T-cell (primary cell): Measurements from ENCODE around the gene STAT4. TPM values are rescaled to one million over a fixed set of nuclear protein-coding genes. Genes with fewer than 3 reads are reported as not detected.

Experiments used
- ATAC-seq, 4 experiments: fragments of 200-7000 bp in 3 of 4; fragments of 150-1000 bp in 1 of 4; cut with Tn5 transposase; replicated peaks in 1 of 4; 1 replicate in 3 of 4; 2 replicates in 1 of 4; pipeline ENCODE4 v1.10.0; 2021; ENCODE audit warnings: moderate library complexity in 3 of 4, mild to moderate bottlenecking in 2 of 4, moderate number of reproducible peaks in 1 of 4
- CTCF ChIA-PET, 2 donors: fragments of 300-600 bp; sonication (Branson Sonifier 250); formaldehyde crosslinking; loops; one replicate each; lab custom pipeline; 2022; ENCODE audit warnings: antibody characterized with exemption in 2 of 2; lab: Charles Lee
- POLR2A ChIA-PET, 2 donors: fragments of 300-600 bp; sonication (Branson Sonifier 250); formaldehyde crosslinking; loops; one replicate each; lab custom pipeline; 2022; ENCODE audit warnings: antibody characterized with exemption in 2 of 2; lab: Charles Lee
- DNase-seq, 35 experiments: peaks; one replicate each; pipeline versions ENCODE4 v3.0.0 to v3.0.0-alpha.2; 2013 to 2023
- H3K27ac ChIP-seq: one replicate; pipeline ENCODE4 v1.5.1; 2013; ENCODE audit warnings: low read length
- H3K27me3 ChIP-seq, 2 experiments: replicated peaks in 1 of 2; 1 replicate in 1 of 2; 2 replicates in 1 of 2; pipeline versions ENCODE4 v1.6.1 to v1.7.0; 2013; ENCODE audit warnings: low read length in 1 of 2, mixed read lengths in 1 of 2; ENCODE audit not compliant: control insufficient read depth in 2 of 2, insufficient read depth in 2 of 2; ENCODE audit errors: extremely low read depth in 1 of 2
- H3K36me3 ChIP-seq, 2 donors: 1 replicate in 1 of 2; 2 replicates in 1 of 2; pipeline versions ENCODE4 v1.6.1 to v1.7.0; 2013; ENCODE audit warnings: low read length in 1 of 2; ENCODE audit not compliant: control insufficient read depth in 2 of 2, insufficient read depth in 1 of 2; ENCODE audit errors: extremely low read depth in 1 of 2
- H3K4me1 ChIP-seq, 2 experiments: 1 replicate in 1 of 2; 2 replicates in 1 of 2; pipeline versions ENCODE4 v1.6.1 to v1.7.0; 2013; ENCODE audit warnings: low read length in 2 of 2, mixed read lengths in 1 of 2; ENCODE audit not compliant: insufficient read depth in 2 of 2, control insufficient read depth in 1 of 2; ENCODE audit errors: extremely low read depth in 1 of 2
- H3K4me3 ChIP-seq, 2 donors: 1 replicate in 1 of 2; 2 replicates in 1 of 2; pipeline versions ENCODE4 v1.5.1 to v1.7.0; 2013; ENCODE audit warnings: mild to moderate bottlenecking in 2 of 2, low read length in 1 of 2, moderate library complexity in 1 of 2; ENCODE audit not compliant: control insufficient read depth in 1 of 2; ENCODE audit errors: extremely low read depth in 1 of 2
- H3K9me3 ChIP-seq: 2 replicates; pipeline ENCODE4 v1.7.0; 2013
- H3K27ac Mint-ChIP-seq, 2 donors: one replicate each; pipeline ENCODE4 v1.8.0; 2020 to 2021; ENCODE audit warnings: mild to moderate bottlenecking in 2 of 2, mixed read lengths in 2 of 2
- H3K27me3 Mint-ChIP-seq, 2 donors: one replicate each; pipeline ENCODE4 v1.8.0; 2021 to 2022; ENCODE audit warnings: mixed read lengths in 2 of 2
- H3K36me3 Mint-ChIP-seq: one replicate; pipeline ENCODE4 v1.8.0; 2021; ENCODE audit warnings: mixed read lengths
- H3K4me1 Mint-ChIP-seq, 3 donors: one replicate each; pipeline ENCODE4 v1.8.0; 2020 to 2022; ENCODE audit warnings: mixed read lengths in 3 of 3, mild to moderate bottlenecking in 1 of 3
- H3K4me3 Mint-ChIP-seq, 3 donors: one replicate each; pipeline ENCODE4 v1.8.0; 2020 to 2022; ENCODE audit warnings: mild to moderate bottlenecking in 3 of 3, mixed read lengths in 3 of 3, moderate library complexity in 3 of 3
- H3K9me3 Mint-ChIP-seq, 3 donors: one replicate each; pipeline ENCODE4 v1.8.0; 2020 to 2022; ENCODE audit warnings: mixed read lengths in 3 of 3
- WGBS: methylation state at CpG from one replicate; pipeline ENCODE4 v1.1.5; 2013; ENCODE audit warnings: missing lambda C conversion rate; ENCODE audit not compliant: insufficient coverage; 5-methylcytosine and 5-hydroxymethylcytosine counted together
- total RNA-seq, 35 experiments: library from RNA in 6 of 35; stranded (reverse) in 6 of 35; fragments of 120-200 nt in 1 of 35; gene quantifications; one replicate each; pipeline versions ENCODE4 v1.2.1 to v1.2.4 and lab custom pipeline; 2013 to 2026

STAT4 gene
- total RNA-seq, 5 donors from 2014 or later (not counting 1 experiment from before 2014, with no cell fraction given): 79.5 to 141 (median 91.7) TPM

- POLR2A ChIA-PET: no interaction called here
- peak overlapping the region in 1 of 2 donors; percentile 25 for H3K27ac Mint-ChIP-seq
- CTCF ChIA-PET: no interaction called here
- ATAC-seq (no peak), DNase-seq (no peak)
- no peaks in the 10 kb centered on the region for H3K9me3 Mint-ChIP-seq
- peak overlapping the region; percentile 9 for H3K27ac ChIP-seq
- peaks cover 69 to 74% (median 70%) of the 10 kb centered on the region in 3 donors for H3K4me1 Mint-ChIP-seq
- H3K27me3 Mint-ChIP-seq: no peaks in the 10 kb centered on the region
- no peaks in the 10 kb centered on the region for H3K27me3 ChIP-seq
- no peaks in the 10 kb centered on the region for H3K9me3 ChIP-seq
- peaks cover 12 to 28% of the 10 kb centered on the region in 2 experiments for H3K4me1 ChIP-seq
- WGBS: 60% methylated on average over 1 of the region's 2 CpGs
- H3K36me3 ChIP-seq: peaks cover 0 to 30% of the 10 kb centered on the region in 2 donors
- H3K36me3 Mint-ChIP-seq: peaks cover 51% of the 10 kb centered on the region
- H3K4me3 Mint-ChIP-seq: no peak overlapping the region
- no peak overlapping the region for H3K4me3 ChIP-seq
These were observed 40.9 kb downstream of the STAT4 start for GRCh38 chr2:191109888-191110287.

GRCh38 chr2:191108331-191108730, 42.5 kb downstream of the STAT4 start:
- DNase-seq (no peak), ATAC-seq (no peak)
- peaks cover 54% of the 10 kb centered on the region for H3K36me3 Mint-ChIP-seq
- H3K9me3 Mint-ChIP-seq: no peaks in the 10 kb centered on the region
- H3K36me3 ChIP-seq: peaks cover 0 to 30% of the 10 kb centered on the region in 2 donors
- H3K4me1 ChIP-seq: peaks cover 3 to 23% of the 10 kb centered on the region in 2 experiments
- 60% methylated on average over 1 of the region's 4 CpGs for WGBS
- H3K27me3 Mint-ChIP-seq: no peaks in the 10 kb centered on the region
- peaks cover 62 to 68% (median 63%) of the 10 kb centered on the region in 3 donors for H3K4me1 Mint-ChIP-seq
- H3K4me3 ChIP-seq: no peak overlapping the region
- no peaks in the 10 kb centered on the region for H3K27me3 ChIP-seq
- H3K9me3 ChIP-seq: no peaks in the 10 kb centered on the region
- H3K27ac ChIP-seq: no peak overlapping the region
- ChIA-PET CTCF (interaction anchor here in 1 of 2 donors (0.7 kb wide), 1 partner anchor 729 kb away, joined by 3 read pairs; no protein-coding TSS in a partner anchor), POLR2A (interaction anchor here in 1 of 2 donors (0.6 kb wide), 1 partner anchor 8 kb away, joined by 4 read pairs; no protein-coding TSS in a partner anchor)
- H3K4me3 Mint-ChIP-seq: no peak overlapping the region
- no peak overlapping the region for H3K27ac Mint-ChIP-seq

GRCh38 chr2:191105082-191105481, 45.7 kb downstream of the STAT4 start:
- H3K27me3 ChIP-seq: no peaks in the 10 kb centered on the region
- CTCF ChIA-PET: no interaction called here
- 94% methylated on average over 3 of the region's 3 CpGs for WGBS
- ATAC-seq (no peak), DNase-seq (no peak)
- Mint-ChIP-seq H3K27ac (no peak overlapping the region), H3K4me1 (peaks cover 55 to 63% (median 59%) of the 10 kb centered on the region in 3 donors), H3K9me3 (no peaks in the 10 kb centered on the region), H3K27me3 (no peaks in the 10 kb centered on the region), H3K36me3 (peaks cover 50% of the 10 kb centered on the region), H3K4me3 (no peak overlapping the region)
- POLR2A ChIA-PET: interaction anchor here in 1 of 2 donors (1.2 kb wide), 1 partner anchor 571 kb away, joined by 3 read pairs; no protein-coding TSS in a partner anchor
- H3K9me3 ChIP-seq: no peaks in the 10 kb centered on the region
- H3K4me3 ChIP-seq: no peak overlapping the region
- H3K27ac ChIP-seq: no peak overlapping the region
- H3K36me3 ChIP-seq: peaks cover 0 to 17% of the 10 kb centered on the region in 2 donors
- peaks cover 0 to 8% of the 10 kb centered on the region in 2 experiments for H3K4me1 ChIP-seq

DNA sequence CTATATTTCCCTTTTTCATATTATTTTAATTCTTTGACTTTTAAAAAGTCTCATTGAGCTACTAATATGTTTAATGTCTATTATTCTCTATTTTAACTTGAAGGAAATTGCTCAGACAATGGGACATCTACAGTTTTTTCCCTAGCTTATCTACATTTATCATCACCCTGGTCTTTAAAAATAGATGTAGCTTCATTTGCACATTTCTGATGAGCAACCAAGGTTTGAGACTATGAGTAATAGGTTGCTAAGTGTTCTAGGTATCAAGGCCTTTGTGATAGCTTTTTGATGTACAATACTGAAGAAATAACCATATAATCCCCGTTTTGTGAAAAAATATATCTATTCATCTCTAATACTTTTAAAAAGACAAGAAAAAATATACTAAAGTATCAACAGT, 47.0 kb downstream of the STAT4 start:
- no peak overlapping the region for H3K27ac Mint-ChIP-seq

DNA sequence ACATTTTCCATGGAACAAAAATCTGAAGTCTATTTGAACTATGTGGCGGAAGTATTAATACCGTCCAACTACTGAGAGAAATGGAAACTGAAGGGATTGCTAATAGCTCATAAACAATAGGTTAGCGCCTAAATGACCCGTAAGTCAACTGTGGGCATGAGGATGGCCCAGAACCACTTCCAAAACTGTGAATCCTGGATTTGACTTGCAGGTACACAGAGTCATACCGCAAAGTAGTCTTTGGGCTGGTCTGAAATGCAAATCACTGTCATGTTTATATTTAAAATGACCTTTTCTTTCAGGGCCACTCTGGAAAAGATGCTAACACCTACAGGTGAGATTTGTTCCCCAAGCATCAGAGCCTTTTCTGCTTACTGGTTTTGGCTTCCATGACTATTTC, 50.6 kb downstream of the STAT4 start:
- H3K27me3 ChIP-seq: no peaks in the 10 kb centered on the region
- peaks cover 43 to 55% (median 49%) of the 10 kb centered on the region in 3 donors for H3K4me1 Mint-ChIP-seq
- no peaks in the 10 kb centered on the region for H3K27me3 Mint-ChIP-seq
- ChIA-PET POLR2A (interaction anchor here (0.6 to 1.0 kb wide), 3 partner anchors 8 to 35 kb away, joined by 3 to 9 read pairs (median 4); no protein-coding TSS in a partner anchor), CTCF (interaction anchor here (0.6 to 0.8 kb wide), 3 partner anchors 13 to 1508 kb away, joined by 3 read pairs; no protein-coding TSS in a partner anchor)
- no peaks in the 10 kb centered on the region for H3K36me3 ChIP-seq
- DNase-seq: no peak
- H3K9me3 ChIP-seq: no peaks in the 10 kb centered on the region
- H3K4me3 Mint-ChIP-seq: no peak overlapping the region
- ATAC-seq: no peak
- no peak overlapping the region for H3K4me3 ChIP-seq
- H3K9me3 Mint-ChIP-seq: peaks cover 0 to 2% (median 0%) of the 10 kb centered on the region in 3 donors
- WGBS: 49% methylated on average over 3 of the region's 5 CpGs
- H3K27ac Mint-ChIP-seq: no peak overlapping the region
- H3K27ac ChIP-seq: no peak overlapping the region
- no peaks in the 10 kb centered on the region for H3K4me1 ChIP-seq
- H3K36me3 Mint-ChIP-seq: peaks cover 37% of the 10 kb centered on the region

More for the DNA sequence above, 47.0 kb downstream of the STAT4 start:
- Mint-ChIP-seq H3K9me3 (peaks cover 0 to 2% (median 0%) of the 10 kb centered on the region in 3 donors), H3K4me3 (no peak overlapping the region), H3K36me3 (peaks cover 53% of the 10 kb centered on the region), H3K4me1 (peaks cover 42 to 50% (median 46%) of the 10 kb centered on the region in 3 donors), H3K27me3 (no peaks in the 10 kb centered on the region)
- DNase-seq (no peak), ATAC-seq (no peak)
- Histone ChIP-seq H3K27ac (no peak overlapping the region), H3K9me3 (no peaks in the 10 kb centered on the region), H3K4me3 (no peak overlapping the region), H3K4me1 (no peaks in the 10 kb centered on the region), H3K36me3 (peaks cover 0 to 17% of the 10 kb centered on the region in 2 donors), H3K27me3 (no peaks in the 10 kb centered on the region)
- WGBS: no CpG with 5 or more reads among the region's 1 CpG
- CTCF ChIA-PET: interaction anchor here (0.6 to 1.5 kb wide), 6 partner anchors 12 to 435 kb away, joined by 3 to 7 read pairs (median 3); no protein-coding TSS in a partner anchor
- POLR2A ChIA-PET: interaction anchor here (0.6 to 1.1 kb wide), 4 partner anchors 28 to 45 kb away, joined by 3 to 11 read pairs (median 4); no protein-coding TSS in a partner anchor

GRCh38 chr2:191087311-191087710, 63.5 kb downstream of the STAT4 start:
- peaks cover 0 to 11% of the 10 kb centered on the region in 2 donors for H3K36me3 ChIP-seq
- ATAC-seq (no peak), DNase-seq (no peak)
- H3K27me3 Mint-ChIP-seq: no peaks in the 10 kb centered on the region
- no CpG with 5 or more reads among the region's 2 CpGs for WGBS
- H3K4me3 Mint-ChIP-seq: no peak overlapping the region
- peaks cover 29 to 47% (median 39%) of the 10 kb centered on the region in 3 donors for H3K4me1 Mint-ChIP-seq
- no peaks in the 10 kb centered on the region for H3K27me3 ChIP-seq
- H3K9me3 ChIP-seq: no peaks in the 10 kb centered on the region
- peak overlapping the region; percentile 36 to 64 for H3K27ac Mint-ChIP-seq
- H3K4me1 ChIP-seq: no peaks in the 10 kb centered on the region
- no peak overlapping the region for H3K4me3 ChIP-seq
- ChIA-PET CTCF (no interaction called here), POLR2A (interaction anchor here in 1 of 2 donors (0.6 to 1.0 kb wide), 3 partner anchors 11 to 29 kb away, joined by 3 to 6 read pairs (median 3); no protein-coding TSS in a partner anchor)
- no peak overlapping the region for H3K27ac ChIP-seq
- H3K36me3 Mint-ChIP-seq: peaks cover 54% of the 10 kb centered on the region
- H3K9me3 Mint-ChIP-seq: peaks cover 0 to 21% (median 6%) of the 10 kb centered on the region in 3 donors
